ENCODE results near the gene B9D1. TPM values are rescaled to one million over a fixed set of nuclear protein-coding genes. Genes with fewer than 3 reads are reported as not detected.

Gene B9D1
- total RNA-seq, 2 donors from 2014 or later = 37.7 to 42.8 TPM

GRCh38 chr17:19298569-19299213 lies 63.8 kb downstream of the B9D1 start:
- H3K4me1 ChIP-seq (ENCODE audit: control insufficient read depth, insufficient read depth, low read length) = no peaks in the 10 kb centered on the region
- no peaks in the 10 kb centered on the region for H3K9me3 Mint-ChIP-seq
- H3K4me1 Mint-ChIP-seq = peaks cover 14% of the 10 kb centered on the region
- TF ChIP-seq CTCF (conservative IDR thresholded peaks at IDR 0.05) = no peak
- H3K9me3 ChIP-seq (ENCODE audit: control insufficient read depth, low read length) = no peaks in the 10 kb centered on the region
- no peak for DNase-seq
- WGBS, 2 experiments (ENCODE audit: insufficient coverage in 1 of 2, insufficient read length in 1 of 2) = 93 to 97% methylated on average over 2 to 5 of the region's 6 CpGs
- H3K27ac Mint-ChIP-seq = no peak overlapping the region
- no peaks in the 10 kb centered on the region for H3K27me3 ChIP-seq (ENCODE audit: control insufficient read depth, insufficient read depth, low read length, poor library complexity, severe bottlenecking)
- peak overlapping the region; percentile 66 for H3K27ac ChIP-seq (ENCODE audit: low read depth, low read length)
- H3K27me3 Mint-ChIP-seq (ENCODE audit: insufficient read depth) = no peaks in the 10 kb centered on the region
- no peak overlapping the region for H3K4me3 ChIP-seq (ENCODE audit: low read length)
- no peak overlapping the region for H3K9ac ChIP-seq (ENCODE audit: extremely low read depth, low read length, poor library complexity, severe bottlenecking)
- no peak overlapping the region for H3K4me3 Mint-ChIP-seq
- H3K36me3 ChIP-seq (ENCODE audit: control insufficient read depth, insufficient read depth, low read length) = no peaks in the 10 kb centered on the region
- H3K36me3 Mint-ChIP-seq (ENCODE audit: low read depth) = peaks cover 10% of the 10 kb centered on the region

GRCh38 chr17:19296786-19297778 lies 65.4 kb downstream of the B9D1 start:
- WGBS, 2 experiments (ENCODE audit: insufficient coverage in 1 of 2, insufficient read length in 1 of 2) = 93 to 94% methylated on average over 8 to 11 of the region's 11 CpGs
- Histone ChIP-seq H3K27ac (ENCODE audit: low read depth, low read length) (no peak overlapping the region), H3K4me1 (ENCODE audit: control insufficient read depth, insufficient read depth, low read length) (no peaks in the 10 kb centered on the region), H3K4me3 (ENCODE audit: low read length) (no peak overlapping the region), H3K9me3 (ENCODE audit: control insufficient read depth, low read length) (no peaks in the 10 kb centered on the region), H3K36me3 (ENCODE audit: control insufficient read depth, insufficient read depth, low read length) (no peaks in the 10 kb centered on the region), H3K9ac (ENCODE audit: extremely low read depth, low read length, poor library complexity, severe bottlenecking) (no peak overlapping the region), H3K27me3 (ENCODE audit: control insufficient read depth, insufficient read depth, low read length, poor library complexity, severe bottlenecking) (no peaks in the 10 kb centered on the region)
- no peaks in the 10 kb centered on the region for H3K9me3 Mint-ChIP-seq
- peak overlapping the region; percentile 26 for H3K27ac Mint-ChIP-seq
- no peaks in the 10 kb centered on the region for H3K27me3 Mint-ChIP-seq (ENCODE audit: insufficient read depth)
- DNase-seq = no peak
- H3K4me1 Mint-ChIP-seq = peaks cover 14% of the 10 kb centered on the region
- H3K36me3 Mint-ChIP-seq (ENCODE audit: low read depth) = peaks cover 10% of the 10 kb centered on the region
- no peak overlapping the region for H3K4me3 Mint-ChIP-seq
- no peak for TF ChIP-seq CTCF (conservative IDR thresholded peaks at IDR 0.05)

GRCh38 chr17:19295473-19296135 lies 66.9 kb downstream of the B9D1 start:
- H3K4me3 Mint-ChIP-seq = no peak overlapping the region
- WGBS, 2 experiments (ENCODE audit: insufficient coverage in 1 of 2, insufficient read length in 1 of 2) = 91 to 93% methylated on average over 5 to 8 of the region's 8 CpGs
- Histone ChIP-seq H3K27me3 (ENCODE audit: control insufficient read depth, insufficient read depth, low read length, poor library complexity, severe bottlenecking) (no peaks in the 10 kb centered on the region), H3K27ac (ENCODE audit: low read depth, low read length) (no peak overlapping the region), H3K9ac (ENCODE audit: extremely low read depth, low read length, poor library complexity, severe bottlenecking) (no peak overlapping the region), H3K4me1 (ENCODE audit: control insufficient read depth, insufficient read depth, low read length) (no peaks in the 10 kb centered on the region), H3K4me3 (ENCODE audit: low read length) (no peak overlapping the region), H3K36me3 (ENCODE audit: control insufficient read depth, insufficient read depth, low read length) (no peaks in the 10 kb centered on the region), H3K9me3 (ENCODE audit: control insufficient read depth, low read length) (no peaks in the 10 kb centered on the region)
- H3K4me1 Mint-ChIP-seq = peaks cover 14% of the 10 kb centered on the region
- peaks cover 8% of the 10 kb centered on the region for H3K36me3 Mint-ChIP-seq (ENCODE audit: low read depth)
- H3K27me3 Mint-ChIP-seq (ENCODE audit: insufficient read depth) = no peaks in the 10 kb centered on the region
- DNase-seq = no peak
- H3K27ac Mint-ChIP-seq = no peak overlapping the region
- TF ChIP-seq CTCF (conservative IDR thresholded peaks at IDR 0.05) = no peak
- H3K9me3 Mint-ChIP-seq = no peaks in the 10 kb centered on the region
